ENCODE data around the gene TTLL4.
A peak's percentile ranks its signal among the peaks of the same experiment; 100 is the strongest.

Gene TTLL4

GRCh38 chr2:218710687-218711549 is at the start of gene TTLL4:
TSS of gene TTLL4 (plus strand) at chr2:218710835. CDS start at chr2:218737677, 26,842 bp downstream.
- FAIRE-seq (peak; percentile 93), DNase-seq (ENCODE audit: insufficient read length, low spot score) (peak; percentile 97)
- TF ChIP-seq POLR2A (IDR thresholded peaks at IDR 0.05; ENCODE audit: low read depth, low read length), result peak; percentile 87

- FAIRE-seq (no peak), DNase-seq (ENCODE audit: insufficient read length, low spot score) (no peak)
These were observed 48.3 kb upstream of the TTLL4 start for GRCh38 chr2:218662377-218662776.

GRCh38 chr2:218662827-218663226 is 47.8 kb upstream of the TTLL4 start:
- FAIRE-seq, result no peak
- no peak for DNase-seq (ENCODE audit: insufficient read length, low spot score)
- TF ChIP-seq POLR2A (IDR thresholded peaks at IDR 0.05; ENCODE audit: low read depth, low read length), result no peak

More at GRCh38 chr2:218662377-218662776, 48.3 kb upstream of the TTLL4 start:
- TF ChIP-seq POLR2A (IDR thresholded peaks at IDR 0.05; ENCODE audit: low read depth, low read length), result no peak

- TF ChIP-seq POLR2A (IDR thresholded peaks at IDR 0.05; ENCODE audit: low read depth, low read length), result no peak
- FAIRE-seq (no peak), DNase-seq (ENCODE audit: insufficient read length, low spot score) (no peak)
These were observed 46.7 kb upstream of the TTLL4 start for GRCh38 chr2:218663901-218664300.

- no peak for FAIRE-seq
- DNase-seq (ENCODE audit: insufficient read length, low spot score), result no peak
- no peak for TF ChIP-seq POLR2A (IDR thresholded peaks at IDR 0.05; ENCODE audit: low read depth, low read length)
These were observed 46.0 kb upstream of the TTLL4 start for GRCh38 chr2:218664653-218665052.

GRCh38 chr2:218671097-218671653 is 39.5 kb upstream of the TTLL4 start:
- FAIRE-seq (no peak), DNase-seq (ENCODE audit: insufficient read length, low spot score) (no peak)
- TF ChIP-seq POLR2A (IDR thresholded peaks at IDR 0.05; ENCODE audit: low read depth, low read length), result no peak

- TF ChIP-seq POLR2A (IDR thresholded peaks at IDR 0.05; ENCODE audit: low read depth, low read length), result peak; percentile 82
- DNase-seq (ENCODE audit: insufficient read length, low spot score) (peak; percentile 86), FAIRE-seq (no peak)
These were observed 38.7 kb upstream of the TTLL4 start, which contains the start of the genes RNF25 and STK36 for GRCh38 chr2:218671654-218672566. TSS of gene RNF25 (minus strand) at chr2:218672002. CDS start at chr2:218671970, 32 bp downstream. TSS of gene STK36 (plus strand) at chr2:218672086. CDS start at chr2:218672830, 744 bp downstream.

GRCh38 chr2:218679119-218679518 is 31.5 kb upstream of the TTLL4 start:
- FAIRE-seq (peak; percentile 41), DNase-seq (ENCODE audit: insufficient read length, low spot score) (no peak)
- no peak for TF ChIP-seq POLR2A (IDR thresholded peaks at IDR 0.05; ENCODE audit: low read depth, low read length)

GRCh38 chr2:218680061-218680460 is 30.6 kb upstream of the TTLL4 start:
- FAIRE-seq (no peak), DNase-seq (ENCODE audit: insufficient read length, low spot score) (no peak)
- TF ChIP-seq POLR2A (IDR thresholded peaks at IDR 0.05; ENCODE audit: low read depth, low read length), result no peak

GRCh38 chr2:218687400-218688060 is 23.1 kb upstream of the TTLL4 start:
- FAIRE-seq (peak; percentile 95), DNase-seq (ENCODE audit: insufficient read length, low spot score) (peak; percentile 52)

- no peak for FAIRE-seq
- peak; percentile 19 for DNase-seq (ENCODE audit: insufficient read length, low spot score)
- no peak for TF ChIP-seq POLR2A (IDR thresholded peaks at IDR 0.05; ENCODE audit: low read depth, low read length)
These were observed 19.4 kb upstream of the TTLL4 start for GRCh38 chr2:218691234-218691633.

GRCh38 chr2:218694405-218695145 is 16.1 kb upstream of the TTLL4 start:
- TF ChIP-seq POLR2A (IDR thresholded peaks at IDR 0.05; ENCODE audit: low read depth, low read length), result no peak
- FAIRE-seq, result no peak
- DNase-seq (ENCODE audit: insufficient read length, low spot score), result no peak

- no peak for FAIRE-seq
- no peak for TF ChIP-seq POLR2A (IDR thresholded peaks at IDR 0.05; ENCODE audit: low read depth, low read length)
- DNase-seq (ENCODE audit: insufficient read length, low spot score), result no peak
These were observed 11.8 kb upstream of the TTLL4 start for GRCh38 chr2:218698885-218699284.
